ENCODE measurements around the gene SUCO.

The SUCO gene

GRCh38 chr1:172653015-172653709 lies 120.2 kb downstream of the SUCO start:
- no peak for DNase-seq (ENCODE audit: extremely low read depth, low read depth)
- no peak for TF ChIP-seq CTCF (IDR thresholded peaks at IDR 0.05; ENCODE audit: low read depth, low read length, missing control alignments)

GRCh38 chr1:172654535-172654934 lies 121.6 kb downstream of the SUCO start:
- no peak overlapping the region for H3K4me3 ChIP-seq (replicated peaks; ENCODE audit: low read depth, low read length)
- DNase-seq (ENCODE audit: extremely low read depth, low read depth) = no peak
- no peak for TF ChIP-seq CTCF (IDR thresholded peaks at IDR 0.05; ENCODE audit: low read depth, low read length, missing control alignments)

More at GRCh38 chr1:172653015-172653709, 120.2 kb downstream of the SUCO start:
- H3K4me3 ChIP-seq (replicated peaks; ENCODE audit: low read depth, low read length) = no peak overlapping the region

GRCh38 chr1:172656576-172656975 lies 123.6 kb downstream of the SUCO start:
- no peak for DNase-seq (ENCODE audit: extremely low read depth, low read depth)
- no peak for TF ChIP-seq CTCF (IDR thresholded peaks at IDR 0.05; ENCODE audit: low read depth, low read length, missing control alignments)
- H3K4me3 ChIP-seq (replicated peaks; ENCODE audit: low read depth, low read length) = no peak overlapping the region

GRCh38 chr1:172657586-172657985 lies 124.6 kb downstream of the SUCO start:
- no peak for TF ChIP-seq CTCF (IDR thresholded peaks at IDR 0.05; ENCODE audit: low read depth, low read length, missing control alignments)
- no peak overlapping the region for H3K4me3 ChIP-seq (replicated peaks; ENCODE audit: low read depth, low read length)
- no peak for DNase-seq (ENCODE audit: extremely low read depth, low read depth)

- TF ChIP-seq CTCF (IDR thresholded peaks at IDR 0.05; ENCODE audit: low read depth, low read length, missing control alignments) = no peak
- H3K4me3 ChIP-seq (replicated peaks; ENCODE audit: low read depth, low read length) = no peak within 1 kb of the TSS
- DNase-seq (ENCODE audit: extremely low read depth, low read depth) = no peak
Observed at GRCh38 chr1:172658871-172659453, 126.0 kb downstream of the SUCO start, which contains the start of gene FASLG. FASLG (plus strand) TSS chr1:172659103; CDS start chr1:172659202, 99 bp downstream.

- no peak for TF ChIP-seq CTCF (IDR thresholded peaks at IDR 0.05; ENCODE audit: low read depth, low read length, missing control alignments)
- no peak for DNase-seq (ENCODE audit: extremely low read depth, low read depth)
- no peak overlapping the region for H3K4me3 ChIP-seq (replicated peaks; ENCODE audit: low read depth, low read length)
Observed at GRCh38 chr1:172661107-172661506, 128.2 kb downstream of the SUCO start.
